Bladder microvascular endothelial cell (primary cell): ENCODE data around the gene OR51A7. TPM values are rescaled to one million over a fixed set of nuclear protein-coding genes. Genes with fewer than 3 reads are reported as not detected.

ENCODE experiments used
- total RNA-seq: library from RNA; depleted of rRNA; stranded (reverse); fragments of >200 nt; gene quantifications from 2 replicates; pipeline ENCODE4 v1.2.3, GENCODE V29; 2014

Gene OR51A7
- not detected in 2 replicates for total RNA-seq

GRCh38 chr11:4903484-4903883, at the start of gene OR51A7:
Gene OR51A7 (plus strand): TSS chr11:4903783. CDS start chr11:4907370, 3,587 bp downstream.

GRCh38 chr11:4881860-4882500, 21.6 kb upstream of the OR51A7 start, which contains the start of gene OR51T1:
Gene OR51T1 (plus strand): TSS chr11:4881900. CDS start chr11:4881900, 0 bp downstream.

GRCh38 chr11:4919250-4919649, 15.7 kb downstream of the OR51A7 start, which contains the start of gene OR51G2:
Gene OR51G2 (minus strand): TSS chr11:4919350. CDS start chr11:4915663, 3,687 bp downstream.

GRCh38 chr11:4924239-4924638, 20.7 kb downstream of the OR51A7 start, which contains the start of gene OR51G1:
Gene OR51G1 (minus strand): TSS chr11:4924339. CDS start chr11:4924339, 0 bp downstream.

GRCh38 chr11:4947505-4947904, 43.9 kb downstream of the OR51A7 start, which contains the start of gene OR51A4:
Gene OR51A4 (minus strand): TSS chr11:4947605. CDS start chr11:4947100, 505 bp downstream.

GRCh38 chr11:4955613-4956012, 52.0 kb downstream of the OR51A7 start, which contains the start of gene OR51A2:
Gene OR51A2 (minus strand): TSS chr11:4955713. CDS start chr11:4955713, 0 bp downstream.

Other genes starting within 250 kb of the OR51A7 start
- gene OR51E2, start 205.9 kb upstream of the OR51A7 start, total RNA-seq, result not detected in 2 replicates
- gene MMP26, start 199.0 kb upstream of the OR51A7 start, total RNA-seq, result not detected in 2 replicates
- not detected in 2 replicates for gene OR51F1, start 133.8 kb upstream of the OR51A7 start, total RNA-seq
- not detected in 2 replicates for gene OR52R1, start 99.4 kb upstream of the OR51A7 start, total RNA-seq
- not detected in 2 replicates for gene OR51F2, start 82.5 kb upstream of the OR51A7 start, total RNA-seq
- not detected in 2 replicates for gene OR51S1, start 54.6 kb upstream of the OR51A7 start, total RNA-seq
- gene OR51T1, start 21.9 kb upstream of the OR51A7 start, total RNA-seq, result not detected in 2 replicates
- gene OR51G2, start 15.6 kb downstream of the OR51A7 start, total RNA-seq, result not detected in 2 replicates
- not detected in 2 replicates for gene OR51G1, start 20.6 kb downstream of the OR51A7 start, total RNA-seq
- gene OR51A4, start 43.8 kb downstream of the OR51A7 start, total RNA-seq, result not detected in 2 replicates
- not detected in 2 replicates for gene OR51A2, start 51.9 kb downstream of the OR51A7 start, total RNA-seq
- not detected in 2 replicates for gene OR51L1, start 91.1 kb downstream of the OR51A7 start, total RNA-seq
- not detected in 2 replicates for gene OR52J3, start 142.7 kb downstream of the OR51A7 start, total RNA-seq
- not detected in 2 replicates for gene OR52E2, start 155.8 kb downstream of the OR51A7 start, total RNA-seq
- not detected in 2 replicates for gene OR52E1, start 165.8 kb downstream of the OR51A7 start, total RNA-seq
- gene OR52A5, start 234.6 kb downstream of the OR51A7 start, total RNA-seq, result not detected in 2 replicates